ENCODE measurements around the gene UBTD2. TPM values are rescaled to one million over a fixed set of nuclear protein-coding genes. Genes with fewer than 3 reads are reported as not detected.
"Not testable (repeated sequence)": the region's sequence is repeated elsewhere in the genome, so short reads cannot be mapped to it uniquely, and the experiment has no call there.

The UBTD2 gene
- total RNA-seq = 10 to 100 TPM; 19.4 to 31.0 (median 26.2) TPM

GRCh38 chr5:172283020-172283861 is at the start of gene UBTD2:
Gene UBTD2 (minus strand): TSS chr5:172283764. CDS start chr5:172283665, 99 bp downstream.
- TF ChIP-seq EP300 (IDR thresholded peaks at IDR 0.05) (peak in 1 of 2 donors; percentile 42), CTCF (IDR thresholded peaks at IDR 0.05) (peak; percentile 57 to 85 (median 63)), POLR2A (IDR thresholded peaks at IDR 0.05) (peak in 1 of 2 donors; percentile 7)
- 0 to 1% methylated on average over 29 to 57 of the region's 87 CpGs for WGBS, 2 donors
- DNase-seq (ENCODE audit: low spot score in 2 of 2) = peak; percentile 70 to 75
- Histone ChIP-seq H3K27me3 (no peaks in the 10 kb centered on the region), H3K4me3 (peak within 1 kb of the TSS; percentile 73 to 95 (median 92)), H3K9me3 (no peaks in the 10 kb centered on the region), H3K36me3 (no peaks in the 10 kb centered on the region), H3K27ac (peak within 1 kb of the TSS; percentile 95 to 99 (median 97)), H3K4me1 (peaks cover 0 to 41% (median 17%) of the 10 kb centered on the region in 4 donors)

GRCh38 chr5:172326901-172327300 is 43.3 kb upstream of the UBTD2 start:
- H3K9me3 ChIP-seq; H3K27ac ChIP-seq; H3K4me1 ChIP-seq; H3K27me3 ChIP-seq; DNase-seq (ENCODE audit: low spot score in 2 of 2); H3K36me3 ChIP-seq; H3K4me3 ChIP-seq: not testable (repeated sequence)
- 88 to 89% methylated on average over 13 of the region's 13 CpGs for WGBS, 2 donors

- TF ChIP-seq POLR2A (IDR thresholded peaks at IDR 0.05) = no peak
- TF ChIP-seq EP300 (IDR thresholded peaks at IDR 0.05) = no peak
- TF ChIP-seq CTCF (IDR thresholded peaks at IDR 0.05) = no peak
- 82 to 87% methylated on average over 9 of the region's 9 CpGs for WGBS, 2 donors
- Histone ChIP-seq H3K36me3 (no peaks in the 10 kb centered on the region), H3K4me3 (no peak overlapping the region), H3K9me3 (no peaks in the 10 kb centered on the region), H3K27ac (no peak overlapping the region), H3K4me1 (no peaks in the 10 kb centered on the region), H3K27me3 (no peaks in the 10 kb centered on the region)
- no peak for DNase-seq (ENCODE audit: low spot score in 2 of 2)
These were observed 41.9 kb upstream of the UBTD2 start for GRCh38 chr5:172325452-172325851.

- TF ChIP-seq POLR2A (IDR thresholded peaks at IDR 0.05) (no peak), CTCF (IDR thresholded peaks at IDR 0.05) (no peak), EP300 (IDR thresholded peaks at IDR 0.05) (no peak)
- Histone ChIP-seq H3K9me3 (no peaks in the 10 kb centered on the region), H3K27ac (no peak overlapping the region), H3K36me3 (no peaks in the 10 kb centered on the region), H3K4me1 (peaks cover 0 to 8% (median 2%) of the 10 kb centered on the region in 4 donors), H3K4me3 (no peak overlapping the region), H3K27me3 (no peaks in the 10 kb centered on the region)
- no peak for DNase-seq (ENCODE audit: low spot score in 2 of 2)
- WGBS, 2 donors = 74 to 76% methylated on average over 9 of the region's 9 CpGs
These were observed 38.7 kb upstream of the UBTD2 start for GRCh38 chr5:172322028-172322965.

- TF ChIP-seq EP300 (IDR thresholded peaks at IDR 0.05) = no peak
- no peak for TF ChIP-seq POLR2A (IDR thresholded peaks at IDR 0.05)
- TF ChIP-seq CTCF (IDR thresholded peaks at IDR 0.05) = no peak
- Histone ChIP-seq H3K27ac (no peak overlapping the region), H3K4me3 (no peak overlapping the region), H3K9me3 (no peaks in the 10 kb centered on the region), H3K4me1 (peaks cover 0 to 8% (median 2%) of the 10 kb centered on the region in 4 donors), H3K36me3 (no peaks in the 10 kb centered on the region), H3K27me3 (no peaks in the 10 kb centered on the region)
- no peak for DNase-seq (ENCODE audit: low spot score in 2 of 2)
These were observed 38.0 kb upstream of the UBTD2 start for GRCh38 chr5:172321593-172321992.

Measured in tibial nerve (tissue), 4 donors.